Fibroblast of gingiva (primary cell): ENCODE results near the gene BCAR1.
A peak's percentile ranks its signal among the peaks of the same experiment; 100 is the strongest.

ENCODE experiments used
- DNase-seq: peaks from one replicate; pipeline ENCODE4 v3.0.0-alpha.2; 2011; ENCODE audit warnings: low read depth

Gene BCAR1

GRCh38 chr16:75238853-75239541 is 12.4 kb downstream of the BCAR1 start:
- DNase-seq, result no peak

- peak; percentile 92 for DNase-seq
These were observed 13.1 kb downstream of the BCAR1 start for GRCh38 chr16:75238132-75238852.

DNA sequence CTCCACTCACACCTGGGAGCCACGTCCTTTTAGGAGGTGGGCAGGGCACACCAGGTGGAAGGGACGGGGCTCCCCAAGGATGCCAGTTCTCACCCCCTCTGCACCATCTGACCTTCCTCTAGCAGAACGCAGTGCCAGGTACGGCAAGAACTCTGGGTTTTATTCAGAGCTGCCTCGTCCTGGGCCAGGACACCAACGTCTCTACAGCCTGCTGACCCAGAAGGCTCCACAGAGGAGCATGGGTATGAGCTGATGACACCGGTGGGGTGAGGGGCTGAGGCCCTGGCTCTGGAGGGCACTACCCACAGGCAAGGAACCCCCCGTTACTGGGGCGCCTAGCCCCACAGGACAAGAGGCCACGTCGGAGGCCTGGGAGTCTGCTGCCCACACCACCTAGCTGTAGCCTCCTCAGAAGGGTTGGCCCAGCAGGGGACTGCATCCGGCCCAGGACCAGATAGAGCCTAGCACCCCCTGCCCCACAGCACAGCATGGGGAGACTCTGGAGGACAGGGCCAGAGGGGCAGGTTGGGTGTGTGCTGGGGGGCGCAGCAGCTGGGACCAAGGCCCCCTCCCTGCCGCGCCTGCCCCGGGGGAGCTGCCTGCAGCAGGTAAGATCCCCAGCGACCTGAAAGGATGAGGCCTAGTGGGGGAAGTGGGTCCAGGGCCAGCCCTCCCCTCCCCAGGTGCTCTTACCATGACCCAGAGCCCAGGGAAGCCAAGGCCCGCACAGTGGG is 13.9 kb downstream of the BCAR1 start:
- DNase-seq, result no peak

DNA sequence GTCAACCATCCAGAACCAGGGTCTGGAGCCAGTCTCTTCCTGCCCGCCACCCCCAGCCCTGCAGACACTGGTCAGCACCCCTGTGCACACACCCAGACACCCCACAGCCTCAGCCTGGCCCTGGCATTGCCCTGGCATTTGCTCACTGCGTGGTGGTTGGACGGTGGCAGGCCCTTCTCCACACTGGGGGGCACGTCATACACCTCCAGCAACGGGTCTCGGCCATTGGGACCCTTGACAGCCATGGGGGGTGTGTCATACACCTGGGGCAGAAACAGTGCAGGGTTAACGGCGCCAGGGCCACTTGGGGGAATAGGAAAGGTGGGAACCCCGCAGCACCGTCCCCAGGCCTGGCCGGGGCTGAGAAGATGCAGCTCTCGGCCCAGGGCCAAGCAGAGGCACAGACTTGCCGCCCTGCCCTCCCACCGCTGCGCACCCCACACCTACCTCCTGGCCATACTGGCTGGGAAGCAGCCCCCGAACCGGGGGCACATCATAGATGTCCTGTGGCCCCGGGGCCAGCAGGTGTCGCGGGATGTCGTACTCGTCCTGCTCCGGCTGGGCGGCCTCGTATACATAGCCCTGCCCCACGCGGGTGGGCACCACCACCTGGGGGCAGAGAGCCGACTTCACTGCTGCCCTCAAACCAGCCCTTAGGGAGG is 14.6 kb downstream of the BCAR1 start:
- no peak for DNase-seq

DNA sequence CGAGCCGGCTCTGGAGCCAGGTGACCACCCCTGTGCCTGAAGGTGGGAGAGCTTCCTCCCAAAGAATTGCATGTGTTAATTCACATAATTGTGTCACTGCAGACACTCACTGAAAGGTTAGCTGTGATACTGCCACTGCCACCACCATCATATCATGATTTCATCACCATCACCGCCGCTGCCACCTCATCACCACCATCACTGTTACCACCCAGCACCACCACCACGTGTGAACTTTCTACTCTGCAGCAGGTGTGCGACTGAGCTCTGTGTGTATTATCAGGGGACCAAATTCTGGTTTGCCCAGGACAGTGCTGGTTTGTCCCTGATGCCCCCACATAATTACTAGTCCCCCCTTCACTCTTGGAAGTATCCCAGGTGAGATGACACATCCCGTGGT is 15.2 kb downstream of the BCAR1 start:
- no peak for DNase-seq

DNA sequence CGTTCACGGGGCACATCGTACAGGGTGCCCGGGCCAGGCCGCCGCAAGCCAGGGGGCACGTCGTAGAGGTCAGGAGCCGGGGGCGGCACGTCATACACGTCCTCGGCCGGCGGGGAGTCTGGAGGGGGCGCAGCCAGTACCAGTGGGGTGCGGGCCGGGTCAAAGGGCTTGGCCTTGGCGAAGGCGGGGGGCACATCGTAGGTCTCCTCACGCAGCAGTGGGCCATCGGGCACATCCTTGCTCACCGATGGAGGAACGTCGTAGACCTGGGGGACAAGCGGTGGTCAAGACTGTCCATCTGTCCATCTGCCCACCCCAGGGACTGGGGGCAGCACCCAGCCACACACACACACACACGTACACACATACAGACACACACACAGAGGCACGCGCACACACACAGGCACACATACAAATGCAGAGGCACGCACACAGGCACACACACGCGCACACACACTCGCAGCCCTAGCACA is 15.7 kb downstream of the BCAR1 start:
- DNase-seq, result no peak

DNA sequence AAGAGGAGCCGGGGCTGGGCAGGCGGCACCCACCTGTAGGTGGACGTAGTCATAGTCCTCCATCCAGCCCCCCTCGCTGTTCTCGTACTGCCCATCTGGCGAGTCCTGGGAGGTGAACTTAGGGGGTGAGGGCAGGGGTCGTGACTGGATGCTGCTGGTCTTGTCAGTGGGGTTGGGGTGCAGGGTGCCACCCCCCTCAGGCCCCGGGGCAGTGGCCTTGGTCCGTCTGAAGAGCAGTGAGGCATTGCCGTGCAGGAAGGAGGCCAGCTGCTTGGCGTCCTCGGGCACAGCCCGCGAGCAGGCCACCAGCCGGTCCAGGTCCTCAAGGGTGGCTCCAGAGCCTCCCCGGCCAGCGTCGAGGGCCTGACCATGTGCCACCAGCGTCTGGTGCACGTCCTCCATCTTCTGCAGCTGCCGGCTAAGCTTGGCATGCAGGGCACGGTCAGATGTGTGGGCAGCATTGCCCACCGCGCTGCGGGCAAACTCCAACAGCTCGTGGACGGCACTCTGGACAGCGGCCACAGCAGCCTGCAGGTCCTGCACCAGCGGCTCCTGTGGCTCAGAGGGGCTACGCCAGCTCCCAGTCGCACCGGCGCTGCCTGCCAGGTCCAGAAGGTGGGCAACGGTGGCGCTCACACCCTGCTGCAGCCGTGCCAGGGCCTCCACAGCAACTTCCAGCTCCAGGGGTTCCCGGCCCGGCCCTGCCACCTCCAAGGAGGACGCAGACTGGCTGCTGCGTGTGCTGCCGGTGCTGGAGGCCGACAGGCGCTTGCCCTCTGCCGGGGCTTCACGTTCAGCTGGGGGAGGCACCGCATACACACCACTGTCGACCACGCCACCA is 16.3 kb downstream of the BCAR1 start:
- DNase-seq, result no peak

- DNase-seq, result no peak
These were observed 17.8 kb downstream of the BCAR1 start for GRCh38 chr16:75233611-75233938.

DNA sequence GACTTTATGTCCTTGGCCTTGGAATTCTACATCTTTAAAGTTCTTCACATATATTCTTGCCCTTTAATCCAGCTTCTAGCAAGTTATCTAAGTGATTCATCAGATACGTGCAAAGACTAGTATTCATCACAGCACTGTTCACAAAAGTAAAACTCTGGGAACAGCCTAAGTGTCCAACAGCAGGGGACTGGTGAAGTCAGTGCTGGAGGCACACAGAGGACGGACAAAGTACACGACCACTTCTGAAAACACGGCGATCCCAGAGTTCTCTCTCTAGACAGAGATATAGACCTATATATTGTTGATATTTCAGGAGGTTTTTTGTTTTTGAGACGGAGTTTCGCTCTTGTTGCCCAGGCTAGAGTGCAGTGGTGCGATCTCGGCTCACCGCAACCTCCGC is 19.9 kb downstream of the BCAR1 start:
- no peak for DNase-seq

DNA sequence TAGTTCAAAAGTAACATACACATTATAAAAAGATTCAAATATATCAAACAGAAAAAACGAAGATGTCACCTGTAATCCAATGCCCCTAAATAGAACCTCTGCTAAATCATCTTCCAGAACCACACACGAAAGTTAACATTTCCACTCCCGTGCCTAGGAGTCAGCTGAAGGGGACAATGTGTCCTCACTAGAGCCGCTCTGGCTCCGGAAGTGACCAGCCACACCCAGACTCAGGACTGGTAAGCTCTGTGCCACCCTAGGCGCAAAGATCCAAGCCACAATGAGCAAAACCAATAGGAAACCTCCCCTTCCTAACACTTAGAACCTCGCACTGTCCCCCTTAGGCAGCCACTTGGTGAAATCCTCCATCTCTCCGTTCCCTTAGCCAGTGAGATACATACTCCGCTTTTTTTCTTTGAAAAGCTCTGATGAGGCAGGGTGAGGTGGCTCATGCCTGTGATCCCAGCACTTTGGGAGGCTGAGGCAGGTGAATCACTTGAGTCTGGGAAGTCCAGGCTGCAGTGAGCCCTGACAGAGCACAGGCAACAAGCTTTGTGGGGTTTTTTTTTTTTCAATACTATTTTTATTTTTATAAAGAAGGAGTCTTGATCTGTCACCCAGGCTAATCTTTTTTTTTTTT is 20.8 kb downstream of the BCAR1 start:
- DNase-seq, result no peak

DNA sequence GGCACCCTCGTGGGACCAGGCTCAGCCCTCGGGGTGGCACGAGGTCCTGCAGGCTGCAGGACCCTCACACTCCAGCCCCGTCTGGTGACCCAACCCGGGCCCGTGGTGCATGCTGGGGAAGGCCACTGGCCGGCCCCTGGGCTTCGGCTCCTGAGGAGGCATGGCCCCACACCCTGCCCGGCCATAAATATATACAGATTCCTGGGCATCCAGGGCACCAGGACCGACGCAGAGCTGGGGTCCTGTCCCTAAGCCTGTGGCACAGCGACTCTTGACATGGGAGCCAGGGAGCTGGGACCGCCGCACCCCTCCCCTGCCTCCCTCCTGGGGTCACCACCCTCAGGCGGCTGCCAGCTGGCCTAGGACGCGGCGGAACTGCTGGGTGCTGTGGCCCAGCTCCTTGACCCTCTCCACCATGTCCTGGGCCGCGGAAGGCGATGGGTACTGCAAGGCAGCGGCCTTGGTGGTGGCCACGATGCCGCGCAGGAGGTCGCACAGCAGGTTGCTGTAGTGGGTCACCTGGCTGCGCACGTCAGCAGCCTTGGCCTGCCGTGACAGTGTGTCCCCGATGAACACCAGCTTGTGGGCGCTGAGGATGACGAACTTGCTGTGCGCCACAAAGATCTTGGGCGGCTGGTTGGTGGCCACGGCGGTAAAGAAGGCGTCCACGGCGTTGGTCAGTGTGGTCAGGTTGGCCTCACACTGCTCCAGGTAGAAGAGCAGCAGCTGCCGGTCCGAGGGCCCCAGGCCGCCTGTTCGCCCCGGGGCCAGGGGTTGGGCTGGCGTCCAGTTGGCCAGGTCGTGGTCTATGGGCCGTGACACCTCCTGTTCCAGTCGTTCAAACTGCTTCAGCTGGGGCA is 22.0 kb downstream of the BCAR1 start:
- no peak for DNase-seq

DNA sequence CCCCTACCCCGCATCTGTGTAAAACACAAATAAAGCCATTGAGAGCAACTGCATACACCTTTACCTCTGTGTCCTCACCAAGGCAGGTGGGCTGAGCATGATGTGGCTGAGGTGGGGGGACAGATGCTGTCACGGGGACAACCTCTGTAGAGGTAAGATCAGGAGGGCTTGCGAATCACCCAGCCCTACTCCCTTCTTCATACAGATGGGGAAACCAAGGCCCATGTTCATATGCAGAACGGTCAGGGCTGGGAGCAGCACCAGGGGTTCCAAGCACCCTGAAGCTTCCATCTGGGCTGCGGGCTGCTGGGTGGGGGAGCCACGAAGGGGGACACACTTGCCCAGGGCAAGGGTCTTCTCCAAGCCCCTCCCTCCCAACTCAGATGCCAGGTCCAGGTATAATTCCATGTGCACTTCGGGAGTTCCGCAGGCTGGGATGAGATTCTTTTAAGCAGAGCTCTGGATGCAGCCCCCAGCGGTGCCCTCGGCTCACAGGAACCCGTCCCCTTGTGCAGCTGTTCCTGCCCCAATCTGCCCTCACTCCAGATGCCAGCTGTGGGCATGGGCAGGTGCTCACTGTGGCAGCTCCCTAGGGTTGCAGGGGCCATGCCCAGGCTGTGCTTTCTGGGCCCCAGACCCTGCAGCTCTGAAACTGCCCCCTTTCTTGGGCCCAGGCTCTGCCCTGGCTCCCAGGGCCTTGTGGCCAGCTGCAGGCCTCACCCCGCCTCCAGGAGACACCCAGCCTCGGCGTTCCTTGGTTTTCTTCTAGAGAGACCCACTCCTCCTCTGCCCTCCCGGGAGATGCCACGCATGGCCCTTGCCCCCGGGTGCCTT is 23.1 kb downstream of the BCAR1 start:
- DNase-seq, result no peak

GRCh38 chr16:75227361-75228142 is 23.9 kb downstream of the BCAR1 start:
- no peak for DNase-seq

DNA sequence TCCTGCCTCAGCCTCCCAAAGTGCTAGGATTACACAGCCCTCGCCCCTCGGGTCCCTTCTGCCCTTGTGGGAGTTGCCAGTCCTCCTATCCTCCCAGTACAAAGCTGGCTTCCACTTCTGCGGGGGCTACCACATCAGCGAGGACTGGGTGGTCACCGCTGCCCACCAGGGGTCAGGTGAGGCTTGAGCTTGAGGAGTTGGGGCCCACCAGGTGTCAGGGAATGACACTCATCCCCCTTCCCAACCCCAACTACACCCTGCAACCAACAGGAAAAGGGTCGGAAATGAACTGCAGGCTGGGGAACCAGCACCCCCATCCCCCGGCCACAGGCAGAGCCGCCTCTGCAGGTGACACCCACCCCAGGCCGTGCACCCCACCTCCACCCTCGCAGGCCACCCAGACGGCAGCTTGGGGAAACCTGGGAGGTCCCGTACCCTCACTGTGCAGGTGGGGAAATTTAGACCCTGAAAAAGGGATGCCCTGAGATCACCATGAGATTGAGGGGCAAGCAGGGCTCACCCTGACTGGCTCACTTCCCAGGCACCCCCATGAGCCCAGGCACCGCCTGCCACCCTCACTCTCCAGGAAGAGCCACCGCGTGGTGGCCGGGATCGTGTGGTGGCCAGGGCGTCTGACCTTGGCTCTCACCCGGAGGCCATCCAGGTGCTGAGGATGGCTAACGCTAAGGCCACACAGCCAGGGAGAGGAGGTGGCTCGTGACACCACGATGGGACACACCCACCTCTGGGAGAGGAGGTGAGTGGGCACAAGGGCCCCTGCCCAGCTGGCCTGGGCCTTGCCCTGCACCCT is 24.7 kb downstream of the BCAR1 start:
- DNase-seq, result no peak

GRCh38 chr16:75225678-75226515 is 25.5 kb downstream of the BCAR1 start:
- DNase-seq, result no peak

- DNase-seq, result no peak
These were observed 26.3 kb downstream of the BCAR1 start for GRCh38 chr16:75225092-75225491.
